Nephron progenitor cell (in vitro differentiated cells): ENCODE results near the gene LLGL1.

Experiments
- DNase-seq: peaks from one replicate; pipeline ENCODE4 v3.0.0; 2021
- H3K27ac Mint-ChIP-seq: 2 replicates; pipeline ENCODE4 v1.8.0; 2021; ENCODE audit warnings: mild to moderate bottlenecking, moderate library complexity, mixed read lengths
- H3K27me3 Mint-ChIP-seq: 2 replicates; pipeline ENCODE4 v1.8.0; 2021; ENCODE audit warnings: mild to moderate bottlenecking, low read depth, mixed read lengths; ENCODE audit not compliant: poor library complexity
- H3K36me3 Mint-ChIP-seq: 2 replicates; pipeline ENCODE4 v1.8.0; 2021; ENCODE audit warnings: low read depth, mixed read lengths
- H3K4me1 Mint-ChIP-seq: 2 replicates; pipeline ENCODE4 v1.8.0; 2021; ENCODE audit warnings: mixed read lengths
- H3K4me3 Mint-ChIP-seq: 2 replicates; pipeline ENCODE4 v1.8.0; 2021; ENCODE audit warnings: mild to moderate bottlenecking, moderate library complexity, mixed read lengths
- H3K9me3 Mint-ChIP-seq: 2 replicates; pipeline ENCODE4 v1.8.0; 2021; ENCODE audit warnings: mild to moderate bottlenecking, moderate library complexity, mixed read lengths
- CTCF ChIP-seq: fragments of 200-600 bp; sonication (generic); IDR thresholded peaks from 2 replicates; pipeline ENCODE4 v1.5.0; 2021; ENCODE audit warnings: antibody characterized with exemption

Gene LLGL1

GRCh38 chr17:18187821-18188761 lies 37.3 kb upstream of the LLGL1 start:
- no peak for TF ChIP-seq CTCF
- Mint-ChIP-seq H3K27ac (peak overlapping the region; percentile 50), H3K27me3 (no peaks in the 10 kb centered on the region), H3K9me3 (no peaks in the 10 kb centered on the region), H3K36me3 (peaks cover 54% of the 10 kb centered on the region), H3K4me1 (peaks cover 64% of the 10 kb centered on the region), H3K4me3 (peak overlapping the region; percentile 95)
- DNase-seq, result no peak

- peaks cover 53% of the 10 kb centered on the region for H3K4me1 Mint-ChIP-seq
- H3K4me3 Mint-ChIP-seq, result peak overlapping the region; percentile 18
- no peaks in the 10 kb centered on the region for H3K9me3 Mint-ChIP-seq
- H3K27ac Mint-ChIP-seq, result peak overlapping the region; percentile 83
- DNase-seq, result no peak
- peaks cover 73% of the 10 kb centered on the region for H3K36me3 Mint-ChIP-seq
- TF ChIP-seq CTCF, result no peak
- no peaks in the 10 kb centered on the region for H3K27me3 Mint-ChIP-seq
These were observed 34.7 kb upstream of the LLGL1 start for GRCh38 chr17:18190628-18191235.

GRCh38 chr17:18191236-18191667 lies 34.2 kb upstream of the LLGL1 start:
- H3K4me3 Mint-ChIP-seq, result no peak overlapping the region
- H3K27ac Mint-ChIP-seq, result peak overlapping the region; percentile 83
- peaks cover 73% of the 10 kb centered on the region for H3K36me3 Mint-ChIP-seq
- TF ChIP-seq CTCF, result no peak
- DNase-seq, result no peak
- no peaks in the 10 kb centered on the region for H3K9me3 Mint-ChIP-seq
- no peaks in the 10 kb centered on the region for H3K27me3 Mint-ChIP-seq
- H3K4me1 Mint-ChIP-seq, result peaks cover 48% of the 10 kb centered on the region

- no peak for DNase-seq
- Mint-ChIP-seq H3K4me1 (peaks cover 41% of the 10 kb centered on the region), H3K36me3 (peaks cover 77% of the 10 kb centered on the region), H3K4me3 (no peak overlapping the region), H3K9me3 (no peaks in the 10 kb centered on the region), H3K27ac (no peak overlapping the region), H3K27me3 (no peaks in the 10 kb centered on the region)
- TF ChIP-seq CTCF, result no peak
These were observed 33.5 kb upstream of the LLGL1 start for GRCh38 chr17:18191967-18192366.

- H3K4me1 Mint-ChIP-seq, result peaks cover 27% of the 10 kb centered on the region
- H3K27me3 Mint-ChIP-seq, result no peaks in the 10 kb centered on the region
- H3K4me3 Mint-ChIP-seq, result no peak overlapping the region
- no peak overlapping the region for H3K27ac Mint-ChIP-seq
- no peak for DNase-seq
- no peaks in the 10 kb centered on the region for H3K9me3 Mint-ChIP-seq
- peaks cover 81% of the 10 kb centered on the region for H3K36me3 Mint-ChIP-seq
- no peak for TF ChIP-seq CTCF
These were observed 31.0 kb upstream of the LLGL1 start for GRCh38 chr17:18194394-18194793.
